Embryonic facial prominence (tissue), 1 donor: ENCODE results near the gene FAM171A1.
"Not testable (repeated sequence)": the region's sequence is repeated elsewhere in the genome, so short reads cannot be mapped to it uniquely, and the experiment has no call there.

Experiments
- DNase-seq: peaks from one replicate; pipeline ENCODE4 v3.0.0-alpha.2; 2016; ENCODE audit errors: extremely low spot score

Gene FAM171A1

GRCh38 chr10:15209827-15210509 lies 161.1 kb downstream of the FAM171A1 start:
- no peak for DNase-seq

GRCh38 chr10:15208221-15208620 lies 162.9 kb downstream of the FAM171A1 start:
- no peak for DNase-seq

DNA sequence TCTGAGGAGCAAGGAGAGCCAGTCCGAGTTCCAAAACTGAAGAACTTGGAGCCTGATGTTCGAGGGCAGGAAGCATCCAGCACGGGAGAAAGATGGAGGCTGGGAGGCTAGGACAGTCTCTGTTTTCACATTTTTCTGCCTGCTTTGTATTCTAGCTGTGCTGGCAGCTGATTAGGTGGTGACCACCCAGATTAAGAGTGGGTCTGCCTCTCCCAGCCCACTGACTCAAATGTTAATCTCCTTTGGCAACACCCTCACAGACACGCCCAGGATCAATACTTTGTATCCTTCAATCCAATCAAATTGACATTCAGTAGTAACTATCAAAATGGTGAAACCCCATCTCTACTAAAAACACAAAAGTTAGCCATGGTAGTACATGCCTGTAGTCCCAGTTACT lies 163.7 kb downstream of the FAM171A1 start:
- not testable (repeated sequence) for DNase-seq

- no peak for DNase-seq
Observed at GRCh38 chr10:15202639-15203038, 168.4 kb downstream of the FAM171A1 start.

- not testable (repeated sequence) for DNase-seq
Observed at GRCh38 chr10:15202301-15202621, 168.8 kb downstream of the FAM171A1 start.

DNA sequence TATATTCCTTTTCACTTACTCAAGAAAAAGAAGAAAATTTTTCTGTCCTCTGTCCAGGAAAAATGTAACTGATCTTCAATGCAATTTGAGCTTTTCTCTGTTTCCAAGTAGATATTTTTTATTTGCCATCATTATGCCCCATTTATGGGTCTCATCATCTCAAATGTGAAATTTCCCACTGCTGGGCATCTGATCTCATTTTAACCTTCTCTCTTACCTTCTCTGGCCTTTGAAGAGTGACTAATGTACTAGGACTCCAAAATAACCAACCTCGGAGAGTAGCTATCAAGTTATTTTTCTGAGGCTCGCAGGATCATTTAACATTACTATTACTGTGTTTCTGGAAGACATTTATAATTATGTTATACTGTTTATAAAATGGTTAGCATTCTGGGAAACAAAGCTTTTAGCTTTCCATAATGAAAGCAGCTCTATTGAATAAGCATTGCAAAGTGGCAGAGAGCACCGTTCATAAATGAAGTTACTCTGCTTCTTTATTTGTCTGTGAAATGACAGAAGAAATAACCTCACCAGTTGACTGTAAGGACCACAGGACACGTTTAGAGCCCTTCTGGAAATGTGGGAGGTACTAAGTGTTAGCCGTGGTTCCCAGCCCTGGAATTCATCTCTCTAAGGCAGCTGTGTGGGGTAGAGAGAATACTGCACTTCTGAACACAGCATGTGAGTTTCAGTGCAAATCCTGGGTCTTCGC lies 169.3 kb downstream of the FAM171A1 start:
- no peak for DNase-seq

DNA sequence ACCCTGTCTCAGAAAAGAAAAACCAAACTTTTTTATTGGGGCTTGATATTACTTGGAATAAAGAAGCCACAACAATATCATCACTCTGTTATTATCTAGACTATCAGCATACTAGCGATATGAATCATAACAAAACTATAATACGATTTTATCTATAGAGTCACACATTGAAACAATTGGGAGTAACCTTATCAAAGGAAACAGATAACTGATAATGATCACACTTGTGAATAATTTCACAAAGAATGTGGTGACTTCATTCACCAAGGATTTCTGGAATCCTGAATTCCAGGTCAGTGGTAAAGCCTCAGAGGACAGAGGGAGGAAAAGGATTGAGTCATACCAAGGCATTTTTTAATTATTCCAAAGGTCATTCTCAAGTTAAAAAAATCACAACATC lies 170.5 kb downstream of the FAM171A1 start:
- DNase-seq, result no peak

DNA sequence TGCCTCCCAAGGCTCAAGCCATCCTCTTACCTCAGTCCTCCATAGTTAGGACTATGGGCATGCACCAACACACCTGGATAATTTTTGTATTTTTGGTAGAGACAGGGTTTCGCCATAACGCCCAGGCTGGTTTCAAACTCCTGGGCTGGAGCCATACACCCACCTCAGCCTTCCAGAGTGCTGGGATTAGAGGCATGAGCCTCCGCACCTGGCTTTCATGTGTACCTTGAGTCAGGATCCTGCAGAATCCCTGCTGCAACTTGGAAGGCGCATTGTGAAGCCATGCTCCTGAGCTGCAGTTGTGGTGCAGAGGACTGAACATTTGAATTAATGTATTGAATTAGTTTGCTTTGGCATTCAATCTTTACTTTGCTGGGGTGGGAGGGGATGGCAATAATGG lies 173.2 kb downstream of the FAM171A1 start:
- DNase-seq, result no peak

DNA sequence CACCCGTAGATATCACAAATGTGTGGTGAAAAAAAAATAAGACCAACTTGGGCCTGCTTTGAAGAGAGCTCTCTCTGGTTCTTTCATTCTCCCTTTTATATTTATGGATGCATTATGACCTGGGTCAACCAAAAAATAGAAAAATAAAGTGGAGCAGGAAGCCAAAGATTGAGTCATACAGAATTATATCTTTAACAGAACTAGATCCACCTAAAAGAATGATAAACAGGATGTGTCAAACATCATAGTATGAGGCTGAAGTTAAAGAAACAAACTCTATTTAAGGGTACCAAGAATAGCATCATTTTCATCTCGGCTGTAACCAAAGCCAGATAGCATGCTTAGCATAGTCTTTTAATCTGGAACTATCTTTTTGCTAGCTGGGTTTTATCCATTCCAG lies 173.8 kb downstream of the FAM171A1 start:
- no peak for DNase-seq

DNA sequence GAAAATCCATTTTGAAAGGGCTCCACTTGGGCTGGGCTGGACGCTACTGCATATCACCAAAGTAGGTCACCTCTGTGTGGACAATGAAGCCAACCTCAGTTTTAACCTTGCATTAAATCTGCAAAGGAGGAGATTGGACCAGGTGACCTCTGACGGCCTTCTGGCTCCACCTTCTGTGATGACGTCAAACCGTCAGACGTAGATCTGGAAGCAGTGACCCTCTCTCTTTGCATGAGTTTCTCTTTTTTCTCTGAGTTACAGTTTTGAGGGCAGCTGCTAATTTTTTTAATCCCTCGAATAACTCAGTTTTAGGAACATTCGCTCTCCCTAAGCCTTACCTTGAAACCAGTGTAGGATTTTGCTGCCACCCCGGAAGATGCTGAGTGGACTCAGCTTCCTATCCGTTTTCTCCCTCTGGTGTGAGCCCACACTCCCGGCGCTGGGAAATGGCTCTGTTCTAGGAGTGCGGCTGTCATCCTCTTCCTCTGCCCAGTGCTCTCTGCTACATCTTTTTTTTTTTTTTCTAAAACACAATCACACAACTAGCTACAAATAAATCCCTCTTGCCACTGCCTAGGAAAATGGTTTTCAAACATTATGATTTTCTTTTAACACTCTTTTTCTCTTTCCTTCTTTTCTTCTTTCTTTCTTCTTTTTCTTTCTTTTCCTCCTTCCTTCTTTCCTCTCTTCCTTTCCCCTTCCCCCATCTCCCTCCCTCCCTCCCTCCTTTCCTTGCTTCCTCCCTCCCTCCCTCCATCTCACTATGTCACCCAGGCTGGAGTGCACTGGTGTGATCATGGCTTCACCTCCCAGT lies 174.9 kb downstream of the FAM171A1 start:
- DNase-seq, result no peak

- no peak for DNase-seq
Observed at GRCh38 chr10:15189133-15189885, 181.8 kb downstream of the FAM171A1 start.

DNA sequence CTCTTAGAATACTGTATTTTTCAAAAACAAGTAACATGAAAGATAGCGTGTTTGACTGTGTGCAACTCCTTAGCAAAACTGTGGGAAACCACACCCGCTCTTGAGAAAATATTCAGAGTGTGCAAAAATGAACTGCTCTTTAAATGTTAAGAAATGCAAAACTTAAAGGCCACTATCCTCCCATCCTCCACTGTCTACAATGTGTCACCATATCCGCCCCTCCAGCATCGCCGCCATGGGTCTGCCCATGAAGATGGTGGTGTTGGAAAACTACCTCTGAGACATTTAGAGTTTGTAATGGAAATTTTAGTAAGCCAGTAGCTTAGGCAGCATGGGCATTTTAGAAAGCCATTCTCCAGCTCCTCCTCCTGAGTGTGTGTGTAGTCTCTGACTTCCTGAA lies 182.5 kb downstream of the FAM171A1 start:
- DNase-seq, result no peak

- no peak for DNase-seq
Observed at GRCh38 chr10:15183689-15184481, 187.2 kb downstream of the FAM171A1 start.

GRCh38 chr10:15182540-15183207 lies 188.4 kb downstream of the FAM171A1 start:
- DNase-seq, result no peak

GRCh38 chr10:15181576-15182156 lies 189.4 kb downstream of the FAM171A1 start:
- DNase-seq, result no peak

- no peak for DNase-seq
Observed at GRCh38 chr10:15180736-15181135, 190.4 kb downstream of the FAM171A1 start.

GRCh38 chr10:15176269-15176668 lies 194.8 kb downstream of the FAM171A1 start:
- DNase-seq, result no peak

GRCh38 chr10:15175587-15175986 lies 195.5 kb downstream of the FAM171A1 start:
- DNase-seq, result no peak

- DNase-seq, result no peak
Observed at GRCh38 chr10:15172306-15172840, 198.7 kb downstream of the FAM171A1 start.
